Measurements from ENCODE around the gene KRT16.
"Not testable (repeated sequence)": the region's sequence is repeated elsewhere in the genome, so short reads cannot be mapped to it uniquely, and the experiment has no call there.

The KRT16 gene

DNA sequence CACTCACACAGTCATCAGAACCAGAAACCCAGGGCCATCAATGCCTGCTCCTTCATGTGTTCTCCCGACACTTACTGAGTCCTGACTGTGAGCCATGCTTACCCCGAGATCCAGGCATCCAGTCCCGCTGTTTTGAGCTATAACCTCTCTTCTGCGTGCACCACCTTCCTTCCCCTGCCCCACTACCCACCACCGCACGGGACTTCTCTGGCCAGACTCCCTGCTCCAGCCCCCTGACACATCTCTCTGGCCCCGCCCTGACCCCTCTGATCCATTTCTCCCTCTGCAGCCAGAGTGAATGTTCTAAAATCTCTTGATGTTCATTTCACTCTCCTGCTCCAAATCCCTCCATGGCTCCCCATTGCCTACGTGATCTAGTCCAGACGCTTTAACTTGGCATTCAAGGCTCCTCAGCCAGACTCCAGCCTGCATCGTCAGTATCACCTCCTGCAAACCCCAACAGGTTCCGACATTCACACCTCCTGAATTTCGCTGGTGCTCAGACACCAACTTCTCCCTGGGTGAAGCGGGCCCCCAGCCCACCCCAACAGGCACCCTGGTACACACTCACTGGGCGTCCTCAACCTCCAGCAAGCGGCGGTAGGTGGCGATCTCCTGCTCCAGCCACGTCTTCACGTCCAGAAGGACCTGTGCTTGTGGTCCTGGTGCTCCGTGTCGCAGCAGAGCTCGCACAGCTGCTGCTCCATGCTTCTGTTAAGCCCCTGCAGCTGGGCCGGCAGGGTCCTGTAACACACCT, 14.9 kb upstream of the KRT16 start:
- no peak for DNase-seq

DNA sequence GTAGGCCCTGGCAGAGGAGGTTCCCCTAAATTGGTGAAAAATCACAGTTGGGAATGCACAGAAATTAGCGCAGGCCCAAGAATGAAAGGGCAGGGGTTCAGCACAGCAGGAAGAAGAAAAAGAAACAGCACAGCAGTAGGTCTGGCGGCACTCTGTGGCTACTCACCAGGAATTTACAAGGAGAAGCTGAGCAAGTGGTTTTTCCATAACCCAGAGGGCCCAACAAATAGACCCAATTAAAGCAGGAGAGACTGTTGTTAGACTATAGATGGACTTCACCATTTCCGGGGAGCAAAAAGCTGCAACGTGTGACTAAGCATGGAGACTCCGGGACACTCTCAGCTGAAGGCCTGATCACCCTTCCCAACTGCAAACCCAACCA, 14.3 kb upstream of the KRT16 start:
- DNase-seq = not testable (repeated sequence)

DNA sequence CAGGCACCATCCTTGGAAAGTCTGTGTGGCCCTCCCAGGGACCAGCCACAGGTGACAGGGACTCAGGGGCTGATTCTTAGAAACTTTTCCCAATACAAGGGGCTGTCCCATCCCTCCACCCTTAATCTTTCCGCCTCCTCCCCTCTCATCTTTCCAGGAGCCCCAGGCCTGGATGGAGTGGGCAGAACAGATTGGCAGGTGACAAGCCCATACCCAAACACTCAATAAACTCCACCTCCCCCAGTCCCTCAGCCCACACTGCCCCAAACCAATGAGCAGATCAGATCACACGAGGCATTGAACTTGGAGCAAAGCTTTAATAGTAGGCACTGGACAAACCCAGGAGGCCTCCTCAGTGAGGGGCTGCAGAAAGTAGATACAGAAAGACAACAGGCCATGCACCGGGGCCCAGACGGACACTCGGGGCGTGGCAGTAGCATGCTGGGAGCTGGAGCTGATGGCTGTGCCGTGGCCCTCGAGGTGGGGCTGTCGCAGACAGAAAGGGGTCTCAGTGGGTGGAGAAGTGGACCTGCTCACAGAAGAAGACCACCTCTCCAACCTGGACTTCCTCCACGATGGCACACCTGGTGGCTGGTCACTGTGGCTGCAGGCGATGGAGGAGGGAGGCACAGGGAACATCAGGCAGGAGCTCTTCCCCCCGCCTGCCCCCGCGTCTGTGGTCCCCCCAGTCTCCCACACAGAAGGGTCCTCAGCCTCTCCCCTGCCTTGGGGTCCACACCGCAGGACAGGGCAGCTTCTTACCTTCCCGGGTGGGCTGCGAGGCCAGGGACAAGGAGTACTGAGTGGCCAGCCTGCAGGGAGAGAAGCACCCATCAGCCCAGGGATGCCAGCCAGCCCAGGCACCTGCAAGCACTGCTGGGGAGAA, 13.7 kb upstream of the KRT16 start:
- DNase-seq = not testable (repeated sequence)

DNA sequence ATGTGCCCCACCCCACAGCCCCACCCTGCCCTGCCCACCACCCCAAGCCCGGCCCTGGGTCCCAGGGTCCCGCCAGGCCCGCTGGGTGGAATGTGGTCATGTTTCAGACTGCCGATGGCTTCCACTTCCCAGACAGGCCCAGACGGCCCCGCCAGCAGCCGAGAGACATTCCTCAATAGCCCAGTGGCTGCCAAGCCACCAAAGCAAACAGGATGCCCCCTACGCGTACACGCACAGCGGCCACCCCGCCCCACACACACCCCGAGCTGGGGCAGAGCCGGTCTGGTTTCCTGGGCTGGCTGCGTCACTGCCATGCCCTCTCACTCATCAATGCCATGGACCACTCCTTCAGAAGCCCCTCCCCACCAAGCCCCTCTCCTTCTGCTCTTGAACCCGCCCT, 13.0 kb upstream of the KRT16 start:
- DNase-seq = no peak

DNA sequence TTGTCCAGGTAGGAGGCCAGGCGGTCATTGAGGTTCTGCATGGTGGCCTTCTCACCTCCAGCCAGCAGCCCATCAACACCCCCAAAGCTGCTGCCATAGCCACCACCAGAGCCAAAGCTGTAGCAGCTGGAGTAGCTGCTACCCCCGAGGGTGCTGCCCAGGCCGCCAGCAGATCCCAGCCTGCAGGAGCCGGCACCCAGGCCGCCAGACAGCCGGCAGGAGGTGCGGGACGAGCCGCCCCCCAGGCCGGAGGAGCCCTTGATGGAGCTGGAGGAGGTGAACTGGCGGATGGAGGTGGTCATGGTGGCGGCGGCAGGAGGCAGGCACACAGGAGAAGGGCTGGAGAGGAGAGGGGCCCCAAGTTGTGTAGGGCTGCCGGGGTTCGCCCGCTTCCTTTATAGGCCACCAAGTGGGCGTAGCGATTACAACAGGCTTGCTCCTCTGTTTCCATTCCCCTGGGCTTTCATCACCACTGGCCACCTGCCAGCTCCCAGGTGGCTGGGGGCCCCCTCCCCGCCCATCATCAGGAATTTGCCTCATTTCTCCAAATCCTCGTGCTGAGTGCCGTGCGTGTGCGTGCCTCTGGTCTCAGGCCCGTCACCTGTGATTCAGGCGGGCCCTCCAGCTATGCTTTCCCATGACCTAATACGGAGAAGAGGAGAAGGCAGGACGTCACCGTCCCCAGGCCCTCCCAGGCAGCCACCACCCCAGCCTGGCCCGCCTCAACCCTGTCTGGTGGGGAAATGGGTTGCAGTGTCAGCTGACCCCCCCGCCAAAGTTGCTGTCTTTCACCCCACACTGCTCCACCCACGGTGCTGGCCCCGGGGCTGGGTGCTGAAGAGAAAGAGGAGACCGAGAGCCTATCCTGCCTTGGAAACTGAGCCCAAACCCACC, 11.9 kb upstream of the KRT16 start, which contains the start of gene KRT17:
TSS of gene KRT17 (minus strand) at position 368 of the 894 bp plus-strand sequence. CDS start at position 302, 66 bp downstream.
- DNase-seq = peak; percentile 9

DNA sequence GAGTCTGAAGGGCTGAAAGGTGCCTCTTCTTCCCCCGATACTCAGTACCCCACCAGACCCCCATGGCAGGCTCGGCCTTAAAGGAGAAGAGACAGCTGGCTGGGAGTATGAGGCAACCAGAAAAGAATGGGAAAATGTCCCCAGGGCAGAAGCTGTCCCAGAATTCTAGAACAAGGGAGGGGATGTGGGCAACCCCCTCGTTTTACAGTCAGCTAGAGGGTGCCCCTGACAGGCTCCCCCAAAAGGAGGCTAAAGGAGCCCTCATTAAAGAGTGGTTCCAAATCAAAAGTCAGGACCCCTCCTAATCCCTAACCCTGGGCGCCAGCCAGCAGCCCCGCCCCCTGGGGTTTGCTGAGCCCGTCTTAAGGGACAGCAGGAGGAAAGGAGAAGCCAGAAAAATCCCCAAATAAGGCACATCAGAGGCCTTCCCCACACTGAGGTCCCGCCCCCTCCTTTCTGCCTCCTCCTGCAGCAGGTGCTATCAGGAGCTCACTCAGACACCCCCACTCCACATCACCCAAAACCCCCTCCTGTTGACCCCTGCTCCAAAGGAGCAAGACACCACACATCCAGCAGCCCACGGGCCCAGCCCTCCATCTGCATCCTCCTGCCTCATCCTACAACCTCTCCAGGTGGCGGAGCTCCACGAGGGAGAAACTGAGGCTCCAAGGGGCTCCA, 10.8 kb upstream of the KRT16 start:
- DNase-seq = not testable (repeated sequence)

DNA sequence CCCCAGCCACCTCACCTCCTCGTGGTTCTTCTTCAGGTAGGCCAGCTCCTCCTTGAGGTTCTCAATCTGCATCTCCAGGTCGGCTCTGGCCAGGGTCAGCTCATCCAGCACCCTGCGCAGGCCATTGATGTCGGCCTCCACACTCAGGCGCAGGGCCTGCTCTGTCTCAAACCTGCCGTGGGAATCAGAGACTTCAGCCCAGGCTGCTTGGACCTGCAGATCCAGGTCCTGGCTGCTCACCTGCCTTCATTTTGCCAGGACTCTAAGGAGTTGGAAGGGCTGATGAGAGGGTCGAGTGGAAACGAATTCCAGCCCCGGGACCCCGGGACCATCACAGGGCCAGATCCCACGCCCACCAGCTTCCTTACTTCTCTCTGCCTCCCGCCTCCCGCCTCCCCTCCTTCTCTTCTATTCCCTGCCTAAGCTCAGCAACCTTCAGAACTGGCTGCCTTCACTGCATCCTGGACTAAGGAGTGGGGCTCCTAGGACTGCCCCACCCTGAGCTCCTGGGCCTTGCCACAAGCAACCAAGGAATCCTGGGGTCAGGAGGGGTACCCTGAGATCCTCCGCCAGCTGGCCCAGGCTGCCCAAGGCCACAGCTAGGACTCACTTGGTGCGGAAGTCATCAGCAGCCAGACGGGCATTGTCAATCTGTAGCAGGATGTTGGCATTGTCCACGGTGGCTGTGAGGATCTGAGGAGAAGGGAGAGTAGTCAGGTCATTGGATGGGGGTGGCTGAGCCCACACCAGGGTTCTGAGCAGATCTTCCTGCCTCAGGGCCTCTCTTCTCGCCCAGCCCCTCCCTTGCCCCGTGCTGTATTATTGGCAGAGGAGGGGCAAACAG, 10.0 kb upstream of the KRT16 start:
- DNase-seq = not testable (repeated sequence)

DNA sequence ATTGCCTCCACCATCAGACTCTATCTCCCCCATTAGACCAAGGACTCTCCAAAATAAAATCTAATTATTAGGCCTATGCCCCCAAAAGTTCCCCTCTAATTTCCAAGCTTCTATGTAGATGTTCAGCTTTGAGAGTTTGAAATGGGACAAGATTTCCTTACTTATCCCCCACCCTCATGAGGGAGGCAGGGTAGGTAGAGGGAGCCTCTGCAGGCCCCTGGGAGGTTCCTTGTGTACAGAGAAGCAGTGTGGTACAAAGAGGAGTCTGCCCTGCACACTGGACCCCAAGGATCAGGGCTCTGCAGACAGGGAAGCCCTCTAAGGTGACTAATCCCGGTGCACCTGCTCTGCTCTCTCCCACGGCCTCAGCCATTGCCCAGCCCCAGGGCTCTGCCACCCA, 9.3 kb upstream of the KRT16 start:
- no peak for DNase-seq

DNA sequence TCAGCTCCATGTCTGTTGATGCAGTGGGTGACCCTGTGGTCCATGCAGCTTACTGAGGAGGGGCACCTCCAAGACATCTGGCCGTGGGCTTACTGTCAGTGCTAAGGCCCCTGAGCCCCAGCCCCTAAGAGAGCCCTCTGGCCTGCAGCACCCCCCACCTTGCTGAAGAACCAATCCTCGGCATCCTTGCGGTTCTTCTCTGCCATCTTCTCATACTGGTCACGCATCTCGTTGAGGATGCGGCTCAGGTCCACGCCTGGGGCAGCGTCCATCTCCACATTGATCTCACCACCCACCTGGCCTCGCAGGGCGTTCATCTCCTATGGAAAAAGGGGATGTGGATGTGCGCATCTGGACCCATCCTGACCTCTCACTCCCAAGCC, 8.9 kb upstream of the KRT16 start:
- DNase-seq = not testable (repeated sequence)

DNA sequence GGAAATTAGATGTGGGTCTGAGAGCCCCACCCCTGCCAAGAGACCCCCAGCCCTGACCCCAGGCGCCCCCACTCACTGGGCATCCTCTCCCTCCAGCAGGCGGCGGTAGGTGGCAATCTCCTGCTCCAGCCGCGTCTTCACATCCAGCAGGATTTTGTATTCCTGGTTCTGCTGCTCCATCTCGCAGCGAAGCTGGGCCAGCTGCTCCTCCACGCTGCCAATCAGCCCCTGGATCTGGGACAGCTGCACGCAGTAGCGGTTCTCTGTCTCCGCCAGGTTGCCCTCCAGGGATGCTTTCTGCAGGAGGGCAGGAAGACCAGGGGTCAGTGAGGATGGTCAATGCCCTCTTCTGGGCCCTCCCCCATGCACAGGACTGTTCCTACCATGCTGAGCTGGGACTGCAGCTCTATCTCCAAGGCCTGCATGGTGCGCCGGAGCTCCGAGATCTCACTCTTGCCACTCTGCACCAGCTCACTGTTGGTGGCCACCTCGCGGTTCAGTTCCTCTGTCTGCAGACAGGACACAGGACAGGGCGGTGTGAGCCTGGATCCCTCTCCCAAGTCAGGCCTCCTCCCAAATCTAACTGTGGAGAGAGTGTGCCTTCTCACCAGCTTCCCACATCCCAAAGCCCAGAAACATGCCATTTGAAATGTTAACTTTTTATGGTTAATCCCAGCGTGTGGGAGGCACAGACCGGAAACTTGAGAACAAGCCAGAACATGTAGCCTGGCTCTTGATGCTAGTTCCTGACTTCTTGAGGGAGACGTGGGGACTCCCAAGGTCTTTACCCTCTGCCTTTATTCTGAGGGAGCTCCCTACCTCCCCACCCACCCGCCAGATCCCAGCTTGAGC, 8.2 kb upstream of the KRT16 start:
- DNase-seq = no peak

DNA sequence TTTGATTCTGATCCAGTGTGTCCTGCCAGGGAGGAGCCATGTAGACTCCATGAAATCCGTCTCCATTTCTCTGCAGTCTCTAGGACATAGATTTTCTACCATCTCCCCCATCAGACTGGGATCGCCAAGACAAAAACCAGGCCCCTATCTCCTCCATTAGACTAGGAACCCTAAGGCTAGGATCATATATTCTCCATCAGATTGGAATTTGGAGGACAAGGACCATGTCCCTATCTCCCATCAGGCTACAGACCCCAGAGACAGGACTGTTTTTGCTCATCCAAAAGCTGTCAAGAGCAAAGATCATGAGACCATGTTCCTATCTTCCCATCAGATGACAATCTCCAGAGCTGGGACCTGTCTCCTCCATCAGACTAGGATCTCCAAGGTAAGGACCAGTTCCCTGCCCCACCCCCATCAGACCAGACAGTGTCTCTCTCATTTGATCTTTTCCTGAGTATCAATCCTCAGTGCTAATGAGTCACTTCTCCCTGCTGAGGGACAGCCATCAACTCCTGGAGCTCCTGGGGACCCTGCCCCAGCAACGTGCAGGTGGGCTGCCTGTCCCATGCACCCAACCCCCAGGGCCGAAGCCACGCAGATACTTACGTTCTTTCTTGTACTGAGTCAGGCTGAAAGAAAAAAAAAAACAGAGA, 7.5 kb upstream of the KRT16 start:
- not testable (repeated sequence) for DNase-seq

DNA sequence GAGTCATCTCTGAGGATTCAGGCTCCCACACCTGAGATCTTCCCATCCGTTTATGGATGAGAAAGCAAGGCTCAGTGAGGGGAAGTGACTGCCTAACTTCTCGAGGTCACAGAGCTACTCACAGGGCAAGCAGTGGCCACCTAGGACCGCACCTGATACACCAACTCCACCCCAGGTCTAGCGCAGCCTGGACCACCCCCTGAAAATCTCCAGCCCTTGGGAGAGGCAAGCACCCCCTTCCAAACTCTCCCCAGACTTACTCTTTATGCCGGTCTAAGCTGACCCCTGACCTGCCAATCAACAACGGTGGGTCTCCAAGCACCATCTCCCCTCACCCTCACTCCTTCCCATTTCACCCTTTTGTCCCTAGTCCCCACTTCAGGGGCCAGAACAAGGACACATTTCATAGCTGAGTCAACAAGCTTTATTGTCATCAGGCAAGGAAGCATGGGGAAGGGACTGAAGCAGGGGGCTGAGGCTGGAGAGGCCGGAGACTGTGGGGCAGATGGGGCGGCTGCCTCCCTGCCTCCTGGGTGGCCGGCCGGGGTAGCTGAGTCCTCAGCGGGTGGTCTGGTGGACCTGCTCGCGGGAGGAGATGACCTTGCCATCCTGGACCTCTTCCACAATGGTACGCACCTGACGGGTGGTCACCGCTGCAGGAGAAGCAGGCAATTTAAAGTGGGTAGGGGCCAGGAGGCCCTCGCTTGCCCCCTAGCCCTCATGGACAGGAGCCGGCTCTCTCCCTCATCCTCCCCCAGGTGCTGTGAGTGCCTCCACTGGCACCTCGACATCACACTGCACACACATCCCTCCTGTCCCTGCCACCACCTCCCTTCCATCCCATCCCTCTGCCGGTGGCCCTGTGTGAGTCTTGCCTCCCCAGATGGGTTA, 6.7 kb upstream of the KRT16 start:
- DNase-seq = no peak

DNA sequence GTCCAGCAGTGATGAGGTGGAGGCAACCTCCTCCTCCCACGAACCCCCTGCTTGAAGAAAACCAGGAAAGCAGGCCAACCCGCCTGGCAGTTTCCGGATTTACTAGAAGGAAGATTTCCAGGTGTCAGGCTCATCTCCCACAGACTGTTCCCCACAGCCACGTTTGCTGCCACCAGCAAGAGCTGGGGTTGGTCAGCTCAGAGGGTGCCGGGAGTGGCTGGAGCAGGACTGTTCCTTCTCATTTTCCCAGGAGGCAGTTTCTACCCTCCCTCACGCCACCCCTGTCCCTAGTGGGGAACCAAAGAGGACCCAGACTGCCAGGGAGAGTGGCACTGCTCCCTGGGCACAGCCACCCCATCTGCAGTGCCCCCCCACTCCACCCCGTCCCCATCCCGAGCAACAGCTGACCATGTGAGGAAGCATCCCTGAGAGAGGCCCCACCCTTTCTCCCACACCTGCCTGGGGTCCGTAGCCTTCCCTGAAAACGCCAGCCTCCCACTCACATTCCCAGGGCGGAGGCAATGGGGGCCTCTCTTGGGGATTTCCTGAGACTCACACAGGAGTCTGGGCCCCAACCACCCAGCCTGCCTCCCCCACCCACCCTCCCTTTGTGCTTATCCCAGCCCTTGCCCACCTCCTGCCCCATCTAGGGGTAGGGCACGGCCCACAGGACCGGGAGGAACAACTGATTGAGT, 5.9 kb upstream of the KRT16 start:
- no peak for DNase-seq

DNA sequence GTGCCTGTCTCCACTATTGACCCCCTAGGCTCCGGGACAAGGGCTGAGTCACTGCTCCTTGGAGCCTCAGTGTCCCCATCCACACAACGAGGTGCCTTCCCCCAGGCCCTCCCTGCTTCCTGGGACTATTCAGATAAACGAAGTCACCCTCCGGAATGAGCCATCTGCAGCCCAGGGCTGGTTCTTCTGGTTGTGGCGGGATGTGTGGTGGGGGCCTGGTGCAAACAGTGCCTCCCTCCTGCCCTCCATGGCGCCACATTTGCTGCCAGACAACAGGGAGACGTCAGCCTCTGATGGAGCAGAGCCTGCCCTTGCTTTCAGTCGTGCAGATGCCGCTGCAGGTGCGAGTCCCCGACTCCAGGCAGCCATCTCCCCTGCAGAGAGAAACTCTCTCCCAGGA, 5.1 kb upstream of the KRT16 start:
- DNase-seq = no peak

DNA sequence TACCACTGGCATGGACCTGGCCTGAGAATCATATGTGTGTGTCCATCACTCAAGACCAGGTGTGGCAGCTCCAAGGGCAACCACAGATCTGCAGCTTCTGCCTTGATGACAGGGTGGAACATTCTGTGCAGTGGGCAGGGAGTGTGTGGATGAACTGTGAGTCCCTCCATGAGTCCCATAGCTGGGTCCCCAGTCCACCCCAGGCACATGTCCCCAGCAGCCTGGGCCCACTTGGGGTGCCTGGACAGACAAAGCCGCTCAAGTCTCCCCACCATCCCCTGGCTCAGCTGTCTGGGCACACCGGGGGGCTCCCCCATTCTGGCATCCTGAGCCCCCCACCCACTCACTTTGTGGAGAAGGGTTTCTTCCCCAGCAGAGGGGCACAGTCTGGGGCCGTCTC, 4.6 kb upstream of the KRT16 start:
- DNase-seq = no peak

DNA sequence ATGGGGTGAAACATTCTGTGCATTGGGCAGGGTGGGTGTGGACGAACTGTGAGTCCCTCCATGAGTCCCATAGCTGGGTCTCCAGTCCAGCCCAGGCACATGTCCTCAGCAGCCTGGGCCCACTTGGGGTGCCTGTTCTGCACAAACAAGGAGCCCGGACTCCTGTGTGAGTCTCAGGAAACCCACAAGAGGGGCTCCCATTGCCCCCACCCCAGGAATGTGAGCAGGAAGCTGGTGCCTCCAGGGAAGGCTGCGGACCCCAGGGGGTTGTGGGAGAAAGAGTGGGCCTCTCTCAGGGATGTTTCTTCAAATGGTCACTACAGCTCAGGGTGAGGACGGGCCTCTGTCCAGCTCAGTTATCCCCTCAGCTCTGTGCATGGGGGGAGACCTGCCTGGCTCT, 3.9 kb upstream of the KRT16 start:
- not testable (repeated sequence) for DNase-seq

DNA sequence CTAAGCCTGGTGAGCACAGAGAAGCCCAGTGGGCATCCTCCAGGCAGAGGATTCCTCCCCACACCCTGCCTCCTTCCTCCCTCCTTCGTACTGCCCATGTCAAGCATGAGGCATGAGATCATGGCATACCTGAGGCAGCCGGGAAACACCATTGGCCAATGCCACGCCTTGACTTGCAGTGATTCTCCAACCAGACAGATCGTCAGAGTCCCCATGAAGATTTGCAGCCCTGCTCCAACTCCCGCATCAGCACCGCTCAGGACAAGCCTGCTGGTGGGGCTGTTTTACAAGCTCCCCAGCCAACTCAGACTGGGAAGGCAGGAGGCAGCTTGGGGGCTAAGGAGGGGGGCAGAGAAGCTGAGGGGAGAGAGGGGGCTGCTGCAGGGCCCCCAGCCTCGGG, 2.9 kb upstream of the KRT16 start:
- DNase-seq = no peak

DNA sequence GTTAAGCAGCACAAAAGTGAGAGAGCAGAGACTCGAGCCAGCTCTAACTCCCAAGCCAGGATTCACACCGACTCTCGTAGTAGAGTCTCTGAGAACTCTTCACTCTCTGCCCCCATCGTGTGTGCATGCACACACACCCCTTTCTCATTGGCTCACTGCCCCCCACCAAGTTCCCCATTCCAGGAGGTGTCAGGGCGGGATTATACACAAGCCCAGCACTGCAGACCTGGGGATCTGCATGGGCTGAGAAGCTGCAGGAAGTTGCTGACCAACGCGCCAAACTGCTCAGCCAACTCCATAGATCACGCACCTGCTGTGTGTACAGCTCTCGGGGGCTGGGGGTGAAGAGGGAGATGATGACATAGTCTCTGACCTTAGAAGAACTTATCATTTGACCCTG, 2.2 kb upstream of the KRT16 start:
- not testable (repeated sequence) for DNase-seq
